Mesenchymal stem cell (in vitro differentiated cells and primary cell): Measurements from ENCODE around the gene BAIAP2.

Experiments
- DNase-seq: peaks from one replicate; pipeline ENCODE4 v3.0.0-alpha.2; 2013
- H2AFZ ChIP-seq: one replicate; pipeline ENCODE4 v1.6.1; 2013; ENCODE audit warnings: low read depth, mild to moderate bottlenecking, control low read depth, inconsistent platforms, low read length, moderate library complexity
- H2AK5ac ChIP-seq: 2 replicates; pipeline ENCODE4 v1.6.1; 2013; ENCODE audit warnings: low read length, moderate library complexity, mild to moderate bottlenecking, inconsistent platforms; ENCODE audit not compliant: severe bottlenecking
- H2BK120ac ChIP-seq: one replicate; pipeline ENCODE4 v1.6.1; 2013; ENCODE audit warnings: low read depth, mild to moderate bottlenecking, inconsistent platforms, low read length, moderate library complexity
- H2BK12ac ChIP-seq, 2 experiments: one replicate each; pipeline ENCODE4 v1.6.1; 2013; ENCODE audit warnings: inconsistent platforms in 2 of 2, low read length in 2 of 2, mild to moderate bottlenecking in 2 of 2, moderate library complexity in 2 of 2, control low read depth in 1 of 2
- H2BK15ac ChIP-seq: one replicate; pipeline ENCODE4 v1.6.1; 2013; ENCODE audit warnings: mild to moderate bottlenecking, low read depth, inconsistent platforms; ENCODE audit not compliant: poor library complexity, severe bottlenecking
- H2BK5ac ChIP-seq: 2 replicates; pipeline ENCODE4 v1.6.1; 2013; ENCODE audit warnings: low read depth, mild to moderate bottlenecking, low read length, control low read depth, inconsistent platforms; ENCODE audit not compliant: poor library complexity, severe bottlenecking
- H3K14ac ChIP-seq, 2 experiments: one replicate each; pipeline ENCODE4 v1.6.1; 2013; ENCODE audit warnings: inconsistent platforms in 2 of 2, low read length in 2 of 2, control low read depth in 1 of 2, mild to moderate bottlenecking in 1 of 2, moderate library complexity in 1 of 2
- H3K18ac ChIP-seq, 2 experiments: one replicate each; pipeline ENCODE4 v1.6.1; 2013; ENCODE audit warnings: inconsistent platforms in 2 of 2, low read length in 2 of 2, control low read depth in 1 of 2, low read depth in 1 of 2, mild to moderate bottlenecking in 1 of 2
- H3K23ac ChIP-seq, 2 experiments: one replicate each; pipeline ENCODE4 v1.6.1; 2013; ENCODE audit warnings: inconsistent platforms in 2 of 2, low read length in 2 of 2, mild to moderate bottlenecking in 2 of 2, moderate library complexity in 2 of 2, control low read depth in 1 of 2
- H3K27ac ChIP-seq: 2 replicates; pipeline ENCODE4 v1.5.1; 2013; ENCODE audit warnings: mild to moderate bottlenecking, moderate library complexity, low read length, control low read depth, inconsistent platforms; ENCODE audit not compliant: poor library complexity, severe bottlenecking
- H3K27me3 ChIP-seq, 2 experiments: 2 replicates each; pipeline versions ENCODE4 v1.6.1 to v1.7.0; 2013; ENCODE audit warnings: low read length in 2 of 2, mild to moderate bottlenecking in 2 of 2, moderate library complexity in 2 of 2, control low read depth in 1 of 2, inconsistent platforms in 1 of 2; ENCODE audit not compliant: control insufficient read depth in 1 of 2, insufficient read depth in 1 of 2
- H3K36me3 ChIP-seq, 2 experiments: 2 replicates each; pipeline versions ENCODE4 v1.6.1 to v1.7.0; 2013; ENCODE audit warnings: low read length in 2 of 2, control low read depth in 1 of 2, inconsistent platforms in 1 of 2, low read depth in 1 of 2, mild to moderate bottlenecking in 1 of 2; ENCODE audit not compliant: insufficient read depth in 2 of 2, control insufficient read depth in 1 of 2
- H3K4ac ChIP-seq, 2 experiments: one replicate each; pipeline ENCODE4 v1.6.1; 2013; ENCODE audit warnings: inconsistent platforms in 2 of 2, low read length in 2 of 2, mild to moderate bottlenecking in 2 of 2, moderate library complexity in 2 of 2, control low read depth in 1 of 2, low read depth in 1 of 2
- H3K4me1 ChIP-seq: 2 replicates; pipeline ENCODE4 v1.6.1; 2013; ENCODE audit warnings: low read depth, low read length, control low read depth; ENCODE audit not compliant: control insufficient read depth, insufficient read depth
- H3K4me2 ChIP-seq: 2 replicates; pipeline ENCODE4 v1.6.1; 2013; ENCODE audit warnings: low read length, mild to moderate bottlenecking, inconsistent platforms; ENCODE audit not compliant: poor library complexity, severe bottlenecking
- H3K4me3 ChIP-seq, 2 experiments: 2 replicates each; pipeline versions ENCODE4 v1.5.1 to v1.7.0; 2013; ENCODE audit warnings: low read length in 2 of 2, mild to moderate bottlenecking in 2 of 2, control low read depth in 1 of 2, low read depth in 1 of 2; ENCODE audit not compliant: insufficient read depth in 1 of 2
- H3K79me1 ChIP-seq: replicated peaks from 2 replicates; pipeline ENCODE4 v1.6.1; 2013; ENCODE audit warnings: mild to moderate bottlenecking, control low read depth, low read length, inconsistent platforms; ENCODE audit not compliant: poor library complexity, severe bottlenecking
- H3K9ac ChIP-seq: 2 replicates; pipeline ENCODE4 v1.7.0; 2013; ENCODE audit warnings: mild to moderate bottlenecking, low read length, moderate library complexity
- H3K9me3 ChIP-seq: 2 replicates; pipeline ENCODE4 v1.7.0; 2013; ENCODE audit warnings: mild to moderate bottlenecking, low read length; ENCODE audit not compliant: control insufficient read depth
- H4K8ac ChIP-seq: one replicate; pipeline ENCODE4 v1.6.1; 2013; ENCODE audit warnings: inconsistent platforms, mild to moderate bottlenecking, low read length, moderate library complexity
- H4K91ac ChIP-seq: one replicate; pipeline ENCODE4 v1.6.1; 2013; ENCODE audit warnings: mild to moderate bottlenecking, low read length, inconsistent platforms
- WGBS: methylation state at CpG from one replicate; pipeline ENCODE4 v1.1.7; 2013; ENCODE audit warnings: mixed read lengths; 5-methylcytosine and 5-hydroxymethylcytosine counted together

Gene BAIAP2

GRCh38 chr17:81132197-81132540 lies 97.2 kb downstream of the BAIAP2 start:
- H2BK12ac ChIP-seq: no peak overlapping the region
- H3K4me3 ChIP-seq: no peak overlapping the region
- no peak overlapping the region for H3K27ac ChIP-seq
- no peak overlapping the region for H3K14ac ChIP-seq
- H2AK5ac ChIP-seq: no peak overlapping the region
- H3K36me3 ChIP-seq: no peaks in the 10 kb centered on the region
- no peak overlapping the region for H4K8ac ChIP-seq
- H2BK5ac ChIP-seq: no peak overlapping the region
- H2BK15ac ChIP-seq: no peak overlapping the region
- DNase-seq: no peak
- no peak overlapping the region for H2AFZ ChIP-seq
- H3K9ac ChIP-seq: no peak overlapping the region
- H4K91ac ChIP-seq: no peak overlapping the region
- no peak overlapping the region for H3K4ac ChIP-seq
- peaks cover 0 to 39% of the 10 kb centered on the region in 2 experiments for H3K27me3 ChIP-seq
- 58% methylated on average over 11 of the region's 11 CpGs for WGBS
- no peak overlapping the region for H2BK120ac ChIP-seq
- H3K23ac ChIP-seq: no peak overlapping the region
- no peak overlapping the region for H3K4me2 ChIP-seq
- no peaks in the 10 kb centered on the region for H3K4me1 ChIP-seq
- H3K18ac ChIP-seq: no peak overlapping the region
- H3K79me1 ChIP-seq: no peaks in the 10 kb centered on the region
- H3K9me3 ChIP-seq: no peaks in the 10 kb centered on the region

- H3K4me1 ChIP-seq: no peaks in the 10 kb centered on the region
- no peak overlapping the region for H4K91ac ChIP-seq
- no peak overlapping the region for H2AK5ac ChIP-seq
- no peak overlapping the region for H2BK5ac ChIP-seq
- no peak overlapping the region for H2BK15ac ChIP-seq
- H3K4ac ChIP-seq: no peak overlapping the region
- no peaks in the 10 kb centered on the region for H3K9me3 ChIP-seq
- peaks cover 0 to 31% of the 10 kb centered on the region in 2 experiments for H3K27me3 ChIP-seq
- no peak overlapping the region for H3K23ac ChIP-seq
- no peak overlapping the region for H2AFZ ChIP-seq
- H2BK12ac ChIP-seq: no peak overlapping the region
- H3K4me3 ChIP-seq: no peak overlapping the region
- no peak for DNase-seq
- H4K8ac ChIP-seq: no peak overlapping the region
- no peaks in the 10 kb centered on the region for H3K79me1 ChIP-seq
- 84% methylated on average over 22 of the region's 22 CpGs for WGBS
- H3K36me3 ChIP-seq: no peaks in the 10 kb centered on the region
- no peak overlapping the region for H3K9ac ChIP-seq
- H3K4me2 ChIP-seq: no peak overlapping the region
- no peak overlapping the region for H3K18ac ChIP-seq
- no peak overlapping the region for H3K27ac ChIP-seq
- H3K14ac ChIP-seq: no peak overlapping the region
- no peak overlapping the region for H2BK120ac ChIP-seq
Observed at GRCh38 chr17:81132770-81133723, 98.1 kb downstream of the BAIAP2 start.

- WGBS: 82% methylated on average over 28 of the region's 28 CpGs
- H3K4me3 ChIP-seq: no peak overlapping the region
- no peaks in the 10 kb centered on the region for H3K79me1 ChIP-seq
Observed at GRCh38 chr17:81134064-81134781, 99.3 kb downstream of the BAIAP2 start.

More at GRCh38 chr17:81134064-81134781, 99.3 kb downstream of the BAIAP2 start:
- Histone ChIP-seq H4K8ac (no peak overlapping the region), H3K27me3 (peaks cover 0 to 27% of the 10 kb centered on the region in 2 experiments), H2BK120ac (no peak overlapping the region), H3K18ac (no peak overlapping the region), H2BK5ac (no peak overlapping the region), H3K4me1 (peaks cover 4% of the 10 kb centered on the region), H2BK15ac (no peak overlapping the region), H3K9ac (no peak overlapping the region), H2BK12ac (no peak overlapping the region), H2AFZ (no peak overlapping the region), H4K91ac (no peak overlapping the region), H3K27ac (no peak overlapping the region), H3K14ac (no peak overlapping the region), H3K23ac (no peak overlapping the region), H3K9me3 (no peaks in the 10 kb centered on the region), H3K4ac (no peak overlapping the region), H3K36me3 (no peaks in the 10 kb centered on the region), H2AK5ac (no peak overlapping the region), H3K4me2 (no peak overlapping the region)
- no peak for DNase-seq
